NCI-H2196 treated with DMSO at 0.1 percent for 48 hours (cell line): ENCODE measurements around the gene THRB.
"Not testable (repeated sequence)": the region's sequence is repeated elsewhere in the genome, so short reads cannot be mapped to it uniquely, and the experiment has no call there.

Experiments
- DNase-seq: peaks from one replicate; lab custom pipeline; 2025; ENCODE audit not compliant: unreplicated experiment; lab: John Stamatoyannopoulos, UW

The THRB gene

GRCh38 chr3:24407980-24408680 is 86.5 kb downstream of the THRB start:
- no peak for DNase-seq

GRCh38 chr3:24406900-24407299 is 87.8 kb downstream of the THRB start:
- DNase-seq, result no peak

DNA sequence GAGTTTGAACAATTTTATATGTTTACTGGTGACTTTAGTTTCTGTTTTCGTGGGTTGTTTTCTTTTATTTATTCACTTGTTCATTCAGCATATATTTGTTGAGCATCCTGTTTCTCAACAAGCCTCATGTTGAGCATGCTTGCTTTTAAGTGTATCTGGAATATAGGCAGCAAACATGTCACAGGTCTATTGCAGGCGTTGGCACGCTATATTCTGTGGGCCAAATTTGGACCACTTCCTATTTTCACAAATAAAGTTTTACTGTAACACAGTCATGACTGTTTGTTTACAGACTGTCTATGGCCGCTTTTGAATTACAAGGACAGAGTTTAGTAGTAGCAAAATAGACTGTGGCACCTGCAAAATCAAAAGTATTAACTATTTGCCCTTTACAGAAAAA is 89.6 kb downstream of the THRB start:
- DNase-seq, result no peak

DNA sequence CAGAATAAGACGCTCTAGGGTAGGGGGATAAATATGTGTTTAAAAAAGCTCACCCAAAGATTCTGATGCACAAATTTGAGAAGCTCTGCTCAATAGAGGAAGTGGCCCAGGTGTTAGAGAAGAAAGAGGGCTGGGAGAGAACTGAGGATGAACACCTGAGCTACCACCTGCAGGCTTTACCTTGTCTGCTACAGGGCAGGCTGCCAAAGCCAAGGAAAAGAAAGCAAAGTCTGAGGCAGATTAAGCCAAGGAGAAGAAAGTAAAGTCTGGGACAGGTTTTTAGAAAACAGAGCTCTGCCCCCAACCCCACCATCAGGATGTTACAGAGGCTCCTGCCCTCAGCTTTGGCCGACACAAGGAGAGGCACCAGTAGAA is 92.9 kb downstream of the THRB start:
- DNase-seq, result no peak

DNA sequence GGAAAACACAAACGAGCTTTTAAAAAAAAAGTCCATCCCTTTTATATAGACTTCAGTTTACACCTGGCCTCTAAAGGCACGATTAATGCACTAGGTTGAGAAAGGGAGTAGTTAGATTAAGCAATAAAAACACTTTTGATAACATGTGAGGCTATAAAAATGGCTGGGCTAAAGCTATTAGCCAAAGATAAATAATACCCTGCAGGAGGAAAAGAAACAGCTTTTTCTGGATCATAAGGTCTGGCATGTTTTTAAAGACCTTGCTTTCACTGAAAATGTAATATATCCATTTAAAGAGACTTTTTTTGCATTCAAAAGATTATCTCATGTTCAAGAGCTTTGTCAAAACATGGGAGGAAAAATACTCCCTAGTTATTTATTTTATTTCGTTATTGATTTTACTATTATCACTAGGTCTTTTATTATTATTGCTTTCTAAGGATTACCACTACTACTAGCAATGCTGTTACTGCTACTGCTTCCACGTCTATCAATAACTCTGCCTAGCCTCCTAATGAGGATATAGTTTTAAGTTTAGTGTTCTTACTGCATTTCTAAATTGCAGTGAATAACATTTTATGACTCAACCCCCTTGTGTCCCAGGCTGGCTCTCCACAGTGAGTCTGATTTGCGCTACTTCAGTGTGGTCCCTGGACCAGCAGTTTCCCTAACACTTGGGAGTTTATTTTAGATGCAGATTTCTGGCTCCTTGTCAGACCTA is 93.4 kb downstream of the THRB start:
- DNase-seq, result no peak

DNA sequence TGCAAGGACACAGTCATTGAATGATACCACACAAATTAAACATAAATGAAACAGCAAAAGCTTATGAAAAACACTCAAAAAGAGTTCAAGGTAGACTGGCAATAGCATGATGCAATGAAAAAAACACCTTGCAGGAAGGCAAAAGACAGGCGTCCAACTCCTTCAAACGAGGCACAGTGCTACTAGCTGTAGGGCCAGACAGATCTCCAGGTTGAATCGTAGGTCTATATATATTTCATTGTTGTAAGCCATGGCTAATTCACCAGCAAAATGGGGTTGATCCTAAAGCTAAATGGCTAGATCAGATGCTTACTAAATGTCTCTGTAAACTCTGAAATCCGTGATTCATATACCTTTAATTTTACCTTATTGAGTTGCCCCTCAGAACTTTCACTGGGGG is 94.2 kb downstream of the THRB start:
- no peak for DNase-seq

GRCh38 chr3:24400015-24400414 is 94.6 kb downstream of the THRB start:
- no peak for DNase-seq

DNA sequence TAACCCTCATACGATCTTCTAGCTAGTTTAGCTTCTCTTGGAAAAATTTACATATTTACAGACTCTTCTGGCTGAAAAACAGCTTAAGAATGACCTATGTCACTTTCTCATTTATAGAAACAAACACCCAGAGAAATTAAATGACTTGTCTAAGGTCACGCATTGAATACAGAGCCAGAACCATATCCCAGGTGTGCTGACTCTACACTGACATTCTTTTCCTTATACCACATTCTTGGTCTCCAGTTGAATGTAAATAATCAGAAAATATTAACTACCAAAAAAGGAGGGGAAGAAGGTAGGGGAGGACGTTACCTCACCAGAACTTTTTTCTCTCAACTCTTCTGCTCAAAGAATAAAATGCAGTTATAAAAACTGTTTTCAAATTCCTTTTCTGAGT is 95.0 kb downstream of the THRB start:
- no peak for DNase-seq

GRCh38 chr3:24398712-24399111 is 95.9 kb downstream of the THRB start:
- not testable (repeated sequence) for DNase-seq

DNA sequence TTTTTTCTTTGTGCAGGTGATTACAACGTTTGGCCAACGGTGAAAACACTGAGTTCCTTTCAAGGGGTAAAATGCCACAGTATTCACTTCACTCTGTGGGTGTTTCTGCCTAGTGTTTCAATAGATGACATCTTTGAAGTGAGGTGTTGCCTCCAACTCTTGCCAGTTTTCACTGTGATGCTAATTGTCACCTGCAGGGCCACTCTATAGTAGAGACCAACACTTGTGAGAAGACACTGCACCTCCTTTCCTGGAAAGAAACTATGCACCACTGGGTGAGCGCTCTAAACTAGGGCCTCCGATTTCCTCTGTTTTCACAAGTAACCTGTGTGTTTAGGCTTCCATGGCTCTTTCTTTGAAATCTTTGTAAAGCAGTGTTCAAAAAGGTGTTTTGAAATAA is 98.3 kb downstream of the THRB start:
- no peak for DNase-seq

- no peak for DNase-seq
Measured at GRCh38 chr3:24394754-24395153, 99.9 kb downstream of the THRB start.

DNA sequence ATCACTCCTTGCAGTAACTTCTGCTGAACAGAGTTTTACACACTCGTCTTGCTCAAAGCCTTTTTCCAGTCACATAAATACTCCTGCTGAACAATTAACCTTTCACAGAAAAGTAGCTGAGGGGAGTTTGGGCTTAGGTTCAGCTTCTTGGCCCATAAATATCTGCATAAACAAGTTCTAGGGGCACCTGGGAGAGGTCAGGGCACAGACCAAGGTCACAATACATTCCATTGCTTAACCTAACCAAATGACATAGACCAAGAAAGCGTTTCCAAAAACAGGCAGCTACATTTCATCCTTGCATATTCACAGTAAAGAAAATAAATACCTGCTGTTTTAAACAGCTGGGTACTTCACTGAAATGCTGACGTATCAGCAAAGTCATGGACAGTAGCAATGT is 101.3 kb downstream of the THRB start:
- no peak for DNase-seq

- DNase-seq, result no peak
Measured at GRCh38 chr3:24390169-24391130, 104.2 kb downstream of the THRB start.

GRCh38 chr3:24389108-24390090 is 105.3 kb downstream of the THRB start:
- DNase-seq, result no peak

DNA sequence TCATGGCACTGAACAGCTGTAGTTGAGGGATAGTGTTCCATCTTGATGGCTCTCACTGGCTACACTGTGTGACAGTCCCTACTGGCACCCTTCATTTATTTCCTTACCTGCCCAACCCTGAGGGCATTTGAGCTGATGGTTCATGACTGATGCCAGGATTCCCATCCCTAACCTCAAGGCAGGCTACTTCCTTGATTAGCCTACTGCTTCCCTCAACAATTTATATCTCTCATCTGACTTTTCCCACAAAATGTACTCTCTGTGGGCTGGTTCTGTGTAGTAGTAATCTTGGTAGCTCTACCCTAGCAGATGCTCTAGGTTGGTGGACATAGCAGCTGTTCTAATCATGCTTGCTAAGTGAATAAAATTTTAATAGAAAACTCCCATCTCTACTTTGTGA is 106.0 kb downstream of the THRB start:
- DNase-seq, result no peak

DNA sequence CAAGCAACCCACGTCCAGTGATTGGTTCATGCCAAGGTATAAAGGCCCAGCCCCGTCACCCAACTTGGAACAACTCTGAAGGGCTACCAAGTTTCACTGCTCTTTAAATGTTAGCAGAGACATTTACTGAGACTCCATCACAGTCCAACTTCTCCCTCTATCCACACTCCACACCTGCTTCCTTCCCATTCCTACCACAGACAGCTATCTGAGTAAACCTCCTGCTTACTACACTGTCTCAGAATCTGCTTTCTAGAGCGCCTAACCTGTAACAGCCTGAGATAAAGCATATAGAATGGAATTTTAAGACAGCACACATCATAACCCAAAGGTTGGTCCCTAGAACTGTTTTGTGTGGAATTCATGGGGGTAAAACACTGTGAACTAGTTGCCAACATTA is 106.5 kb downstream of the THRB start:
- DNase-seq, result no peak

DNA sequence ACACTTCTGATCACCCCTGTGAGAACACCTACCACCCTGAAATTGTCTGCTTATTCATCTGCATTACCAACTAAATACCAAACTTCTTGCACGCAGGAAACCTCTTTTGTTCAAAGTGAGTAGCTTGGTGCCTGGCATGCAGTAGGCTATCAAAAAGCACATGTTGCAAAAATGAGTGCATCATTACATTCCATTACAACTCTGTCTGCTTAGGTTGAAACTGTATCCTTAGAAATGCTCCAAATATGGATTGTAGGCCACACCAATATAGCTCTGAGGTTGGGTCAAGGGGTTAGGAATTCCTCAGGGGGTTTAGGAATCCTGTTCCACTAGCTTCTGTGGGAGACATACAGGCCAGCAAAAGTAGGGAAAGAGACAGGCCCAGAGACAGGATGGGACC is 107.2 kb downstream of the THRB start:
- DNase-seq, result no peak

GRCh38 chr3:24387000-24387399 is 107.7 kb downstream of the THRB start:
- no peak for DNase-seq

DNA sequence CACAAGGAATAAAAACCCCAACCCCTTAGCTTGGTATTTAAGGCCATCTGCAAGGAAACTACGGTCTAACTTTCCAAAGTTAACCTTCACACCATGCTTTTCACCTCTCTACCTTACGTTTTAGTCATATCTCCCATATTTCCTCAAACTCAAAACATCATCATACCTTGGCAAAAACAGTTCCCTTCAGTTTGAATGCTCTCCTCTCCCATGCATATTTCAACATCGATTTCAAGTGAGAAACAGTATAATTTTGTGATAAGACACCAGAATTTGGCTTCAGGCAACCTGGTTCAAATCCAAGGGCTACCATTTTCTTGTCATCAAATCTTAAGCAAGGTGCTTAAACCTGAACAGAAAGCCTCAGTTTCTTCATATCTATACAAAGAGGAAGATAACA is 108.2 kb downstream of the THRB start:
- DNase-seq, result no peak

- DNase-seq, result no peak
Measured at GRCh38 chr3:24385012-24385615, 109.5 kb downstream of the THRB start.
